ENCODE data around the gene BST1.

DNA sequence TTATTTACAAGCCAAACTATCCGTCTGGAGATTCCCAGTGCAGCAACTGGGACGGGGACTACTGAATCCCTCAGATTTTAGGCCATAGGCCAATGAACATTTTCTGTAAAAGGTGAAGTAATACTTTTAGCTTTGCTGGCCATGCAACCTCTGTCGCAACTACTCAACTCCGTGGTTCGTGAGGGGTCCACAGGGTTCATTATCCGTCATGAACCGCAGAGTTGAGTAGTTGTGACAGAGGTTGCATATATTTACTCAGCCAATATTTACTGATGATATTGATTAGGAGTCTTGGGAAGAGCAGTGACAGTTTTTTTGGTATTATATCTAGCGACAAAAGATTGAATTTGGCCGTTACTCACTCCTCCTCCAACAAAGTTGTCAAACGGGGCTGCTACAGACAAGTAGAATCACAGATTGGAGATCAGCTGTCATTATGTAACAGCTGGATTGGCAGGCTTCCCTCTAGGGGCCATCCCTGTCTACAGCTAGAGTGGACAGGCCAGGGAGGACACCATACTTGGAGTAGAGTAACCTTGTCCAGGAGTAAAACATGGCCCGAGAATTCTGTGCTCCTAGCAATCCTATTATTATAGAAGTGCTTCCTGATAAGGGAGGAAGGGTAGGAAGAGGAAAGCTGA is 38.0 kb downstream of the BST1 start:
- TF ChIP-seq, protein P1, sequence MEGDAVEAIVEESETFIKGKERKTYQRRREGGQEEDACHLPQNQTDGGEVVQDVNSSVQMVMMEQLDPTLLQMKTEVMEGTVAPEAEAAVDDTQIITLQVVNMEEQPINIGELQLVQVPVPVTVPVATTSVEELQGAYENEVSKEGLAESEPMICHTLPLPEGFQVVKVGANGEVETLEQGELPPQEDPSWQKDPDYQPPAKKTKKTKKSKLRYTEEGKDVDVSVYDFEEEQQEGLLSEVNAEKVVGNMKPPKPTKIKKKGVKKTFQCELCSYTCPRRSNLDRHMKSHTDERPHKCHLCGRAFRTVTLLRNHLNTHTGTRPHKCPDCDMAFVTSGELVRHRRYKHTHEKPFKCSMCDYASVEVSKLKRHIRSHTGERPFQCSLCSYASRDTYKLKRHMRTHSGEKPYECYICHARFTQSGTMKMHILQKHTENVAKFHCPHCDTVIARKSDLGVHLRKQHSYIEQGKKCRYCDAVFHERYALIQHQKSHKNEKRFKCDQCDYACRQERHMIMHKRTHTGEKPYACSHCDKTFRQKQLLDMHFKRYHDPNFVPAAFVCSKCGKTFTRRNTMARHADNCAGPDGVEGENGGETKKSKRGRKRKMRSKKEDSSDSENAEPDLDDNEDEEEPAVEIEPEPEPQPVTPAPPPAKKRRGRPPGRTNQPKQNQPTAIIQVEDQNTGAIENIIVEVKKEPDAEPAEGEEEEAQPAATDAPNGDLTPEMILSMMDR (IDR thresholded peaks at IDR 0.05), result no peak
- no peak for TF ChIP-seq POLR2A (IDR thresholded peaks at IDR 0.05)

Measured in body of pancreas (tissue), 4 donors.